GM19328 (cell line): ENCODE results near the gene MAD1L1.

Experiments
- ATAC-seq: cut with Tn5 transposase; IDR thresholded peaks from one replicate; pipeline ENCODE4 v1.9.1; 2021; ENCODE audit warnings: mild to moderate bottlenecking, moderate library complexity; ENCODE audit not compliant: unreplicated experiment

The MAD1L1 gene

GRCh38 chr7:1922870-1923236 lies 309.9 kb downstream of the MAD1L1 start:
- no peak for ATAC-seq

- no peak for ATAC-seq
Observed at GRCh38 chr7:1922071-1922869, 310.5 kb downstream of the MAD1L1 start.

- ATAC-seq = no peak
Observed at GRCh38 chr7:1920881-1921280, 311.9 kb downstream of the MAD1L1 start.

GRCh38 chr7:1920266-1920681 lies 312.5 kb downstream of the MAD1L1 start:
- no peak for ATAC-seq

- no peak for ATAC-seq
Observed at GRCh38 chr7:1919539-1920265, 313.0 kb downstream of the MAD1L1 start.

GRCh38 chr7:1918881-1919525 lies 313.7 kb downstream of the MAD1L1 start:
- ATAC-seq = no peak

- no peak for ATAC-seq
Observed at GRCh38 chr7:1918063-1918645, 314.6 kb downstream of the MAD1L1 start.

GRCh38 chr7:1917221-1918062 lies 315.3 kb downstream of the MAD1L1 start:
- no peak for ATAC-seq

GRCh38 chr7:1916601-1916970 lies 316.2 kb downstream of the MAD1L1 start:
- ATAC-seq = no peak

- ATAC-seq = no peak
Observed at GRCh38 chr7:1915956-1916600, 316.7 kb downstream of the MAD1L1 start.

GRCh38 chr7:1915326-1915725 lies 317.4 kb downstream of the MAD1L1 start:
- ATAC-seq = no peak

GRCh38 chr7:1914743-1915142 lies 318.0 kb downstream of the MAD1L1 start:
- no peak for ATAC-seq

- no peak for ATAC-seq
Observed at GRCh38 chr7:1914321-1914720, 318.4 kb downstream of the MAD1L1 start.

GRCh38 chr7:1913466-1914282 lies 319.1 kb downstream of the MAD1L1 start:
- no peak for ATAC-seq

GRCh38 chr7:1912593-1913465 lies 319.9 kb downstream of the MAD1L1 start:
- no peak for ATAC-seq

GRCh38 chr7:1911571-1911970 lies 321.2 kb downstream of the MAD1L1 start:
- no peak for ATAC-seq

- ATAC-seq = no peak
Observed at GRCh38 chr7:1910827-1911226, 321.9 kb downstream of the MAD1L1 start.

- no peak for ATAC-seq
Observed at GRCh38 chr7:1910081-1910685, 322.6 kb downstream of the MAD1L1 start.
